Neural progenitor cell (in vitro differentiated cells): Measurements from ENCODE around the gene PCSK1. TPM values are rescaled to one million over a fixed set of nuclear protein-coding genes. Genes with fewer than 3 reads are reported as not detected.
"Not testable (repeated sequence)": the region's sequence is repeated elsewhere in the genome, so short reads cannot be mapped to it uniquely, and the experiment has no call there.

Source experiments
- DNase-seq: peaks from one replicate; pipeline ENCODE4 v3.0.0-alpha.2; 2016; ENCODE audit warnings: low spot score
- H2AFZ ChIP-seq: fragments of 200-600 bp; sonication (generic); replicated peaks from 2 replicates; pipeline ENCODE4 v1.6.1; 2016; ENCODE audit warnings: antibody characterized with exemption
- H3F3A ChIP-seq: fragments of 200-600 bp; sonication (generic); 2 replicates; pipeline ENCODE4 v1.6.1; 2016; ENCODE audit warnings: antibody characterized with exemption, low read depth
- H3K27ac ChIP-seq: fragments of 200-600 bp; sonication (generic); 2 replicates; pipeline ENCODE4 v1.5.1; 2016; ENCODE audit warnings: mild to moderate bottlenecking
- H3K27me3 ChIP-seq: fragments of 200-600 bp; sonication (generic); 2 replicates; pipeline ENCODE4 v1.6.1; 2016; ENCODE audit warnings: mild to moderate bottlenecking, moderate library complexity
- H3K36me3 ChIP-seq: fragments of 200-600 bp; sonication (generic); 2 replicates; pipeline ENCODE4 v1.5.1; 2016
- H3K4me1 ChIP-seq: fragments of 200-600 bp; sonication (generic); 2 replicates; pipeline ENCODE4 v1.6.1; 2016; ENCODE audit warnings: mixed run types
- H3K4me2 ChIP-seq: fragments of 200-600 bp; sonication (generic); 2 replicates; pipeline ENCODE4 v1.6.1; 2016
- H3K4me3 ChIP-seq: fragments of 200-600 bp; sonication (generic); 2 replicates; pipeline ENCODE4 v1.5.1; 2016
- H3K79me2 ChIP-seq: fragments of 200-600 bp; sonication (generic); 2 replicates; pipeline ENCODE4 v1.6.1; 2016; ENCODE audit warnings: low read depth
- H3K9ac ChIP-seq: fragments of 200-600 bp; sonication (generic); 2 replicates; pipeline ENCODE4 v1.6.1; 2016
- H3K9me3 ChIP-seq: fragments of 200-600 bp; sonication (generic); 2 replicates; pipeline ENCODE4 v1.5.1; 2016; ENCODE audit warnings: low read depth
- H4K20me1 ChIP-seq: fragments of 200-600 bp; sonication (generic); 2 replicates; pipeline ENCODE4 v1.6.1; 2016; ENCODE audit warnings: low read depth
- H3K27ac Mint-ChIP-seq: 3 replicates; pipeline ENCODE4 v1.8.0; 2021; ENCODE audit warnings: mixed read lengths
- H3K27me3 Mint-ChIP-seq: 2 replicates; pipeline ENCODE4 v1.8.0; 2022; ENCODE audit warnings: low read depth, mild to moderate bottlenecking, inconsistent platforms, moderate library complexity, mixed read lengths; ENCODE audit not compliant: insufficient read depth
- H3K36me3 Mint-ChIP-seq: 3 replicates; pipeline ENCODE4 v1.8.0; 2021; ENCODE audit warnings: mixed read lengths
- H3K4me1 Mint-ChIP-seq: 3 replicates; pipeline ENCODE4 v1.8.0; 2021; ENCODE audit warnings: mixed read lengths
- H3K4me3 Mint-ChIP-seq: 3 replicates; pipeline ENCODE4 v1.8.0; 2021; ENCODE audit warnings: mild to moderate bottlenecking, moderate library complexity, mixed read lengths
- H3K9me3 Mint-ChIP-seq: 3 replicates; pipeline ENCODE4 v1.8.0; 2020; ENCODE audit warnings: mixed read lengths
- EZH2 ChIP-seq: fragments of 200-600 bp; sonication (generic); IDR thresholded peaks from 2 replicates; pipeline ENCODE4 v1.6.1; 2017; ENCODE audit warnings: antibody characterized with exemption, mild to moderate bottlenecking, moderate library complexity
- EZH2phosphoT487 ChIP-seq: fragments of 200-600 bp; sonication (generic); IDR thresholded peaks from 2 replicates; pipeline ENCODE4 v1.6.1; 2017; ENCODE audit warnings: antibody characterized with exemption
- total RNA-seq: library from RNA; depleted of rRNA; stranded (reverse); fragments of >200 nt; gene quantifications from 2 replicates; pipeline ENCODE4 v1.2.3, GENCODE V29; 2015; ENCODE audit warnings: low replicate concordance
- TF ChIP-seq, protein P1 (sequence below): fragments of 200-600 bp; sonication (generic); IDR thresholded peaks from 2 replicates; pipeline ENCODE4 v1.5.1; 2017; ENCODE audit warnings: antibody characterized with exemption, mild to moderate bottlenecking

Gene PCSK1
- total RNA-seq, 1 donor from 2014 or later = 3.9 TPM

- Histone ChIP-seq H3K27me3 (no peaks in the 10 kb centered on the region), H3K4me1 (no peaks in the 10 kb centered on the region), H3K9ac (no peak overlapping the region), H2AFZ (no peak overlapping the region), H3K27ac (no peak overlapping the region), H3K4me2 (no peak overlapping the region), H4K20me1 (no peaks in the 10 kb centered on the region), H3K9me3 (no peaks in the 10 kb centered on the region), H3K4me3 (no peak overlapping the region), H3K79me2 (no peaks in the 10 kb centered on the region), H3K36me3 (no peaks in the 10 kb centered on the region), H3F3A (no peaks in the 10 kb centered on the region)
- Mint-ChIP-seq H3K4me3 (no peak overlapping the region), H3K9me3 (no peaks in the 10 kb centered on the region), H3K4me1 (no peaks in the 10 kb centered on the region), H3K27ac (no peak overlapping the region), H3K27me3 (no peaks in the 10 kb centered on the region), H3K36me3 (no peaks in the 10 kb centered on the region)
- DNase-seq = no peak
- TF ChIP-seq EZH2phosphoT487 (no peak), EZH2 (no peak)
- TF ChIP-seq, protein P1, sequence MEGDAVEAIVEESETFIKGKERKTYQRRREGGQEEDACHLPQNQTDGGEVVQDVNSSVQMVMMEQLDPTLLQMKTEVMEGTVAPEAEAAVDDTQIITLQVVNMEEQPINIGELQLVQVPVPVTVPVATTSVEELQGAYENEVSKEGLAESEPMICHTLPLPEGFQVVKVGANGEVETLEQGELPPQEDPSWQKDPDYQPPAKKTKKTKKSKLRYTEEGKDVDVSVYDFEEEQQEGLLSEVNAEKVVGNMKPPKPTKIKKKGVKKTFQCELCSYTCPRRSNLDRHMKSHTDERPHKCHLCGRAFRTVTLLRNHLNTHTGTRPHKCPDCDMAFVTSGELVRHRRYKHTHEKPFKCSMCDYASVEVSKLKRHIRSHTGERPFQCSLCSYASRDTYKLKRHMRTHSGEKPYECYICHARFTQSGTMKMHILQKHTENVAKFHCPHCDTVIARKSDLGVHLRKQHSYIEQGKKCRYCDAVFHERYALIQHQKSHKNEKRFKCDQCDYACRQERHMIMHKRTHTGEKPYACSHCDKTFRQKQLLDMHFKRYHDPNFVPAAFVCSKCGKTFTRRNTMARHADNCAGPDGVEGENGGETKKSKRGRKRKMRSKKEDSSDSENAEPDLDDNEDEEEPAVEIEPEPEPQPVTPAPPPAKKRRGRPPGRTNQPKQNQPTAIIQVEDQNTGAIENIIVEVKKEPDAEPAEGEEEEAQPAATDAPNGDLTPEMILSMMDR = no peak
Measured at GRCh38 chr5:96402500-96402899, 30.5 kb downstream of the PCSK1 start.

DNA sequence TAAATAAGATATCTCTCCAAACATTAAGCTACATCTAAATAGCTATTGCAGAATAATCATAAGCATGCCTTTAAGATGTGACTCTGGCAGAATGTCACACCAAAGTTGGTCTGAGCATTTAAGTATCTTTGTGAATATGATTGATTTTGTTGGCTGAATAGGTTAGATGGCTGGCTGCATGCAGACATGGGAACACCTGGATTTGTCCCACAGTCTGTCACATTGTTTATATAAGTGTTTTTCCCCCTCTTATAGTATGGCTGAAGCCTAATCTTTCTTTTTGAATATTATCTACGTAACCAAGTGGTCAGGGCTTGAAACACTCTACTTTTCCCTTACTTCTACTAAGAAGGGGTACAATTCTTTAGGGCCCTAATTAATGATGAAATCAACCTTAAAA lies 36.2 kb downstream of the PCSK1 start:
- Histone ChIP-seq H3K27ac (no peak overlapping the region), H3K4me1 (no peaks in the 10 kb centered on the region), H2AFZ (no peak overlapping the region), H3K9ac (no peak overlapping the region), H3K27me3 (no peaks in the 10 kb centered on the region), H3K9me3 (no peaks in the 10 kb centered on the region), H3K4me3 (no peak overlapping the region), H3K4me2 (no peak overlapping the region), H3F3A (no peaks in the 10 kb centered on the region), H4K20me1 (no peaks in the 10 kb centered on the region), H3K79me2 (no peaks in the 10 kb centered on the region), H3K36me3 (no peaks in the 10 kb centered on the region)
- no peaks in the 10 kb centered on the region for H3K9me3 Mint-ChIP-seq
- TF ChIP-seq, protein P1 = no peak
- TF ChIP-seq EZH2 (no peak), EZH2phosphoT487 (no peak)
- no peak overlapping the region for H3K27ac Mint-ChIP-seq
- no peak overlapping the region for H3K4me3 Mint-ChIP-seq
- H3K36me3 Mint-ChIP-seq = peaks cover 6% of the 10 kb centered on the region
- no peak for DNase-seq
- H3K4me1 Mint-ChIP-seq = no peaks in the 10 kb centered on the region
- H3K27me3 Mint-ChIP-seq = peaks cover 2% of the 10 kb centered on the region

GRCh38 chr5:96395295-96395694 lies 37.8 kb downstream of the PCSK1 start:
- H3K36me3 Mint-ChIP-seq, H3K4me3 ChIP-seq, H3K79me2 ChIP-seq, H3K27me3 ChIP-seq, H3K9ac ChIP-seq, H3K4me3 Mint-ChIP-seq, DNase-seq, H3K4me2 ChIP-seq, H4K20me1 ChIP-seq, H2AFZ ChIP-seq, H3K36me3 ChIP-seq, H3K9me3 Mint-ChIP-seq, H3F3A ChIP-seq, H3K4me1 Mint-ChIP-seq, H3K27me3 Mint-ChIP-seq, H3K27ac ChIP-seq, H3K4me1 ChIP-seq, H3K27ac Mint-ChIP-seq, H3K9me3 ChIP-seq: not testable (repeated sequence)

GRCh38 chr5:96391921-96392320 lies 41.1 kb downstream of the PCSK1 start:
- DNase-seq = no peak
- no peaks in the 10 kb centered on the region for H3K9me3 ChIP-seq
- no peak overlapping the region for H3K9ac ChIP-seq
- H3K4me1 Mint-ChIP-seq = no peaks in the 10 kb centered on the region
- no peak overlapping the region for H2AFZ ChIP-seq
- no peaks in the 10 kb centered on the region for H3K27me3 ChIP-seq
- no peak for TF ChIP-seq EZH2phosphoT487
- TF ChIP-seq, protein P1 = no peak
- no peak for TF ChIP-seq EZH2
- H3K36me3 ChIP-seq = no peaks in the 10 kb centered on the region
- H3K27me3 Mint-ChIP-seq = peaks cover 2% of the 10 kb centered on the region
- no peak overlapping the region for H3K4me3 Mint-ChIP-seq
- H4K20me1 ChIP-seq = no peaks in the 10 kb centered on the region
- no peaks in the 10 kb centered on the region for H3F3A ChIP-seq
- no peak overlapping the region for H3K4me2 ChIP-seq
- peaks cover 6% of the 10 kb centered on the region for H3K36me3 Mint-ChIP-seq
- no peaks in the 10 kb centered on the region for H3K79me2 ChIP-seq
- no peak overlapping the region for H3K27ac ChIP-seq
- no peaks in the 10 kb centered on the region for H3K4me1 ChIP-seq
- H3K27ac Mint-ChIP-seq = no peak overlapping the region
- H3K4me3 ChIP-seq = no peak overlapping the region
- H3K9me3 Mint-ChIP-seq = no peaks in the 10 kb centered on the region
